ENCODE measurements around the gene JDP2.

JDP2 gene

GRCh38 chr14:75520852-75521251, 93.0 kb downstream of the JDP2 start:
- no peak for DNase-seq

- no peak for DNase-seq
Observed at GRCh38 chr14:75521415-75522199, 93.8 kb downstream of the JDP2 start.

- DNase-seq: no peak
Observed at GRCh38 chr14:75522224-75522982, 94.6 kb downstream of the JDP2 start, which contains the start of gene BATF. Gene BATF, plus strand, starts transcription at chr14:75522469. Its CDS starts 214 bp downstream, at chr14:75522683.

GRCh38 chr14:75522983-75523318, 95.1 kb downstream of the JDP2 start:
- no peak for DNase-seq
